OCI-M2 (cell line): ENCODE data around the gene HDAC5.
"Not testable (repeated sequence)": the region's sequence is repeated elsewhere in the genome, so short reads cannot be mapped to it uniquely, and the experiment has no call there.

ENCODE experiments used
- DNase-seq: peaks from one replicate; lab custom pipeline; 2025; ENCODE audit not compliant: unreplicated experiment; lab: John Stamatoyannopoulos, UW

HDAC5 gene

GRCh38 chr17:44037471-44037870, 86.0 kb downstream of the HDAC5 start:
- DNase-seq: no peak

GRCh38 chr17:44034688-44035087, 88.8 kb downstream of the HDAC5 start:
- not testable (repeated sequence) for DNase-seq

- no peak for DNase-seq
Measured at GRCh38 chr17:44033861-44034408, 89.5 kb downstream of the HDAC5 start.

GRCh38 chr17:44030482-44030881, 93.0 kb downstream of the HDAC5 start:
- DNase-seq: no peak

- no peak for DNase-seq
Measured at GRCh38 chr17:44029736-44030135, 93.7 kb downstream of the HDAC5 start.
